GM23338 (cell line): Measurements from ENCODE around the gene ECD. TPM values are rescaled to one million over a fixed set of nuclear protein-coding genes. Genes with fewer than 3 reads are reported as not detected.

Source experiments
- ATAC-seq: fragments of 200-7000 bp; cut with Tn5 transposase; 3 replicates; pipeline ENCODE4 v1.9.1; 2020
- DNase-seq: peaks from one replicate; pipeline ENCODE4 v3.0.0-alpha.2; 2015; ENCODE audit warnings: low spot score
- H2AFZ ChIP-seq: fragments of 200-600 bp; sonication (generic); 2 replicates; pipeline ENCODE4 v1.8.0; 2016; ENCODE audit warnings: antibody characterized with exemption, mild to moderate bottlenecking, moderate library complexity
- H3F3A ChIP-seq: fragments of 200-600 bp; sonication (generic); replicated peaks from 2 replicates; pipeline ENCODE4 v1.8.0; 2017; ENCODE audit warnings: antibody characterized with exemption, mixed run types, low read depth
- H3K27ac ChIP-seq: fragments of 200-600 bp; sonication (generic); 2 replicates; pipeline ENCODE4 v1.6.1; 2016; ENCODE audit warnings: low read depth
- H3K27me3 ChIP-seq: fragments of 200-600 bp; sonication (generic); 2 replicates; pipeline ENCODE4 v1.8.0; 2016; ENCODE audit warnings: mild to moderate bottlenecking, mixed run types, moderate library complexity; ENCODE audit not compliant: insufficient read depth
- H3K36me3 ChIP-seq: fragments of 200-600 bp; sonication (generic); 2 replicates; pipeline ENCODE4 v1.8.0; 2016; ENCODE audit warnings: mild to moderate bottlenecking; ENCODE audit not compliant: insufficient read depth
- H3K4me1 ChIP-seq: fragments of 200-600 bp; sonication (generic); 2 replicates; pipeline ENCODE4 v1.8.0; 2016; ENCODE audit warnings: mild to moderate bottlenecking, moderate library complexity; ENCODE audit not compliant: insufficient read depth
- H3K4me2 ChIP-seq: fragments of 200-600 bp; sonication (generic); 2 replicates; pipeline ENCODE4 v1.7.1; 2017; ENCODE audit warnings: mixed run types
- H3K4me3 ChIP-seq: fragments of 200-600 bp; sonication (generic); 2 replicates; pipeline ENCODE4 v1.6.1; 2016; ENCODE audit warnings: mixed run types
- H3K79me2 ChIP-seq: fragments of 200-600 bp; sonication (generic); replicated peaks from 2 replicates; pipeline ENCODE4 v1.8.0; 2017; ENCODE audit warnings: mild to moderate bottlenecking; ENCODE audit not compliant: insufficient read depth
- H3K9me2 ChIP-seq: fragments of 200-600 bp; sonication (generic); 2 replicates; pipeline ENCODE4 v1.8.0; 2017; ENCODE audit not compliant: insufficient read depth
- H4K20me1 ChIP-seq: fragments of 200-600 bp; sonication (generic); replicated peaks from 2 replicates; pipeline ENCODE4 v1.8.0; 2017; ENCODE audit warnings: mild to moderate bottlenecking; ENCODE audit not compliant: insufficient read depth
- H3K27ac Mint-ChIP-seq: 2 replicates; pipeline ENCODE4 v1.8.0; 2020; ENCODE audit warnings: inconsistent platforms, mild to moderate bottlenecking, moderate library complexity, mixed read lengths
- H3K27me3 Mint-ChIP-seq: 3 replicates; pipeline ENCODE4 v1.8.0; 2022; ENCODE audit warnings: low read depth, mild to moderate bottlenecking, moderate library complexity, mixed read lengths, inconsistent platforms; ENCODE audit not compliant: insufficient read depth, poor library complexity
- H3K36me3 Mint-ChIP-seq: 3 replicates; pipeline ENCODE4 v1.8.0; 2021; ENCODE audit warnings: low read depth, mild to moderate bottlenecking, inconsistent platforms, moderate library complexity, mixed read lengths
- H3K4me1 Mint-ChIP-seq: 3 replicates; pipeline ENCODE4 v1.8.0; 2020; ENCODE audit warnings: mild to moderate bottlenecking, inconsistent platforms, mixed read lengths
- H3K4me3 Mint-ChIP-seq: 3 replicates; pipeline ENCODE4 v1.8.0; 2021; ENCODE audit warnings: moderate library complexity, mild to moderate bottlenecking, inconsistent platforms, mixed read lengths
- H3K9me3 Mint-ChIP-seq: 3 replicates; pipeline ENCODE4 v1.8.0; 2020; ENCODE audit warnings: moderate library complexity, mild to moderate bottlenecking, inconsistent platforms, mixed read lengths
- EZH2phosphoT487 ChIP-seq: fragments of 200-600 bp; sonication (generic); IDR thresholded peaks from one replicate; pipeline ENCODE4 v1.8.1; 2018; ENCODE audit warnings: antibody characterized with exemption; ENCODE audit not compliant: unreplicated experiment
- POLR2AphosphoS5 ChIP-seq: IDR thresholded peaks from 2 replicates; pipeline ENCODE4 v1.6.1; 2016; ENCODE audit warnings: antibody characterized with exemption, low read depth
- REST ChIP-seq: IDR thresholded peaks from one replicate; pipeline ENCODE4 v1.6.1; 2018; ENCODE audit warnings: antibody characterized with exemption; ENCODE audit not compliant: unreplicated experiment
- ZNF114 ChIP-seq: fragments of 250-450 bp; sonication (Bioruptor Pico); IDR thresholded peaks from 2 replicates; pipeline ENCODE4 v1.5.0; 2020; ENCODE audit warnings: mild to moderate bottlenecking, moderate library complexity
- ZNF462 ChIP-seq: fragments of 250-450 bp; sonication (Bioruptor Pico); IDR thresholded peaks from 2 replicates; pipeline ENCODE4 v1.5.0; 2020; ENCODE audit warnings: mild to moderate bottlenecking, moderate library complexity
- polyA plus RNA-seq: library from polyadenylated mRNA; unstranded; fragments of >200 nt; fragmentation: Nextera tagmentation; extraction: Ambion mirVana; gene quantifications from 2 replicates; pipeline ENCODE4 v1.2.1, GENCODE V29; 2016
- total RNA-seq: library from RNA; depleted of rRNA; stranded (reverse); fragments of >200 nt; shearing (Covaris generic); gene quantifications from 2 replicates; pipeline ENCODE4 v1.2.3, GENCODE V29; 2014

The ECD gene
- total and polyA plus RNA-seq, 2 experiments from 2014 or later: 37.8 to 56.6 TPM

GRCh38 chr10:73167458-73167782, 388 bp downstream of the ECD start (continued):
- TF ChIP-seq ZNF462 (CRISPR knock-in tag) (no peak), ZNF114 (CRISPR knock-in tag) (no peak)

- peak overlapping the region; percentile 100 for H3K4me3 Mint-ChIP-seq
- Histone ChIP-seq H3K4me3 (peak overlapping the region; percentile 89), H3K4me1 (0 out of 2 replicates have a peak, but pooled peaks cover 6% of the 10 kb centered on the region), H3K36me3 (peaks cover 21% of the 10 kb centered on the region; the same call in 1 of the 2 replicates), H2AFZ (no peak overlapping the region), H4K20me1 (peaks cover 7% of the 10 kb centered on the region), H3K27me3 (no peaks in the 10 kb centered on the region), H3K79me2 (peaks cover 70% of the 10 kb centered on the region), H3F3A (peaks cover 4% of the 10 kb centered on the region; the same call in 1 of the 2 replicates), H3K4me2 (peak overlapping the region; percentile 87), H3K27ac (no peak overlapping the region), H3K9me2 (no peaks in the 10 kb centered on the region)
- no peak for TF ChIP-seq REST
- TF ChIP-seq EZH2phosphoT487: no peak
- TF ChIP-seq POLR2AphosphoS5: no peak
- no peak for TF ChIP-seq ZNF114 (CRISPR knock-in tag)
- H3K36me3 Mint-ChIP-seq: peaks cover 13% of the 10 kb centered on the region
- no peak overlapping the region; the same call in 1 of the 2 replicates for H3K27ac Mint-ChIP-seq
- no peak for ATAC-seq
- H3K9me3 Mint-ChIP-seq: no peaks in the 10 kb centered on the region; the same call in 2 of the 3 replicates
- no peaks in the 10 kb centered on the region for H3K27me3 Mint-ChIP-seq
- DNase-seq: no peak
- H3K4me1 Mint-ChIP-seq: peaks cover 9% of the 10 kb centered on the region; the same call in 2 of the 3 replicates
Observed at GRCh38 chr10:73166972-73167371, 836 bp downstream of the ECD start.
